Muscle layer of colon (tissue), 2 donors: ENCODE results near the gene ASCL4.

ENCODE experiments used
- H3K27ac ChIP-seq: one replicate; pipeline ENCODE4 v1.7.0; 2013; ENCODE audit warnings: low read depth, mild to moderate bottlenecking, low read length, moderate library complexity
- H3K27me3 ChIP-seq, 2 donors: one replicate each; pipeline ENCODE4 v1.7.0; 2013; ENCODE audit warnings: low read length in 2 of 2, mild to moderate bottlenecking in 2 of 2; ENCODE audit not compliant: insufficient read depth in 2 of 2, control insufficient read depth in 1 of 2
- H3K36me3 ChIP-seq: one replicate; pipeline ENCODE4 v1.7.0; 2013; ENCODE audit warnings: mild to moderate bottlenecking, low read length; ENCODE audit not compliant: insufficient read depth
- H3K4me1 ChIP-seq: one replicate; pipeline ENCODE4 v1.7.0; 2013; ENCODE audit warnings: mild to moderate bottlenecking, low read length; ENCODE audit not compliant: insufficient read depth
- H3K4me3 ChIP-seq, 2 donors: one replicate each; pipeline ENCODE4 v1.7.0; 2013; ENCODE audit warnings: low read length in 2 of 2, low read depth in 1 of 2, mild to moderate bottlenecking in 1 of 2, moderate library complexity in 1 of 2
- H3K9ac ChIP-seq: one replicate; pipeline ENCODE4 v1.7.0; 2013; ENCODE audit warnings: low read length
- H3K9me3 ChIP-seq: one replicate; pipeline ENCODE4 v1.7.0; 2013; ENCODE audit warnings: mild to moderate bottlenecking, low read length
- donor health status: abdominal sarcoma.
- donor health status: Adenocarcinoma of cecum.

ASCL4 gene

DNA sequence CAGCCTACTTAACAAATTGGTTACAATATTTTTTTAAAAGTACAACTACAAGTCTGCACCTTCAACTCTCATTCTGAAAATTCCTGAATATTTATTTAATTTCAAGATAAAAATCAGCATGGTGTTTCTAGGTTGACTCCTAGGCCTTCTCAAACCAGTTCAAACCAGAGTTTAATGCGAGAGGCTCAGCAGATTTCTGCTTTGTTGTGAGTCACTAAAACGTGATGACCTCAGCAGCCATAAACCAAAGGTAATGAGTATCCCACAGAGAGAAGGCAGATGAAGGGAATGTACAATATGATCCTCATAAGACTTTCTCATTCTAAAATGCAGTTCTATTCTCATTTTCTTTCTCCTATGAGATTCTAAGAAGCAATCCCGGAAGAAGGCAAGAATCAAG lies 15.1 kb upstream of the ASCL4 start:
- H3K27ac ChIP-seq, result peak overlapping the region; percentile 73
- H3K4me1 ChIP-seq, result peaks cover 35% of the 10 kb centered on the region
- peak overlapping the region; percentile 65 to 84 for H3K4me3 ChIP-seq
- H3K36me3 ChIP-seq, result peaks cover 11% of the 10 kb centered on the region
- no peaks in the 10 kb centered on the region for H3K27me3 ChIP-seq
- no peaks in the 10 kb centered on the region for H3K9me3 ChIP-seq
- peak overlapping the region; percentile 18 for H3K9ac ChIP-seq

- Histone ChIP-seq H3K27ac (peak overlapping the region; percentile 73), H3K4me1 (peaks cover 35% of the 10 kb centered on the region), H3K4me3 (peak overlapping the region; percentile 65 to 84), H3K36me3 (peaks cover 5% of the 10 kb centered on the region), H3K27me3 (no peaks in the 10 kb centered on the region), H3K9me3 (no peaks in the 10 kb centered on the region), H3K9ac (peak overlapping the region; percentile 18)
Observed at GRCh38 chr12:107760207-107760808, 14.2 kb upstream of the ASCL4 start.

GRCh38 chr12:107760809-107761501 lies 13.5 kb upstream of the ASCL4 start, which contains the start of gene PRDM4:
Gene PRDM4, minus strand, starts transcription at chr12:107761137. Its CDS starts 622 bp downstream, at chr12:107760515.
- peak within 1 kb of the TSS; percentile 58 for H3K9ac ChIP-seq
- no peaks in the 10 kb centered on the region for H3K9me3 ChIP-seq
- no peaks in the 10 kb centered on the region for H3K27me3 ChIP-seq
- peak within 1 kb of the TSS; percentile 73 for H3K27ac ChIP-seq
- H3K36me3 ChIP-seq, result peaks cover 5% of the 10 kb centered on the region
- peak within 1 kb of the TSS; percentile 65 to 89 for H3K4me3 ChIP-seq
- H3K4me1 ChIP-seq, result peaks cover 35% of the 10 kb centered on the region

DNA sequence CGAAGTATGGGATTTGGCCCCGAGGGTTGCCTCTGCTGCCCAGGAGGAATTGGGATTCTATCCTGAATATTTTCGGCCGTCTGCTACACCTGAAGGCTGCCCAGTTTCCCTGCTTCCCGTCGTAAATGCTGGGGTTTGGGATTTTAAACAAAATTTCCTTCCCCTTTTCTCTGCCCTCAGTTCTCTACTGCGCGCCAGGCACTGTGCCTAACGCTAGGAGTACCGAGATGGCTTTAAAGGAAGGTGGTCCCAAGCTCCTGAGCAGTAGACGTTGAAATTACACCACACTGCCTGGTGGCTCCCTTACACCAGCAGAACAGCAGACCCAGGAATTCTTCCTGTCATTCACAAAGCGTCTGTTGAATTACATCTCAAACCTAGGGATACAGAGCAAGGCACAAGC lies 13.0 kb upstream of the ASCL4 start:
- peak overlapping the region; percentile 58 for H3K9ac ChIP-seq
- H3K27ac ChIP-seq, result peak overlapping the region; percentile 10
- no peaks in the 10 kb centered on the region for H3K9me3 ChIP-seq
- H3K4me1 ChIP-seq, result peaks cover 35% of the 10 kb centered on the region
- H3K4me3 ChIP-seq, result peak overlapping the region; percentile 65 to 89
- no peaks in the 10 kb centered on the region for H3K27me3 ChIP-seq
- H3K36me3 ChIP-seq, result peaks cover 5% of the 10 kb centered on the region

DNA sequence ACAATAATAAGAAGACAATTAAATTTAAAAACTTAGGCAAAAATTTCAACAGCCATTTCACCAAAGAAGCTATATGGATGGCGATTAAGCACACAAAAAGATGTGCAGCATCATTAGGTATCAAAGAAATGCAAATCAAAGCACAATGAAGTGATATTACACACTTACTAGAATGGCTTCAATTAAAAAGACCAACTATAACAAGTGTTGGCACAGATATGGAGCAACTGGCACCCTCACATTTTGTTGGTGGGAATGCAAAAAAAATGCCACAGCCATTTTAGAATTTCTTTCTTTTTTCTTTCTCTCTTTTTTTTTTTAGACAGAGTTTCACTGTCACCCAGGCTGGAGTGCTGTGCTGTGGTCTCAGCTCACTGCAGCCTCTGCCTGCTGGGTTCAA lies 11.6 kb upstream of the ASCL4 start:
- Histone ChIP-seq H3K4me1 (peaks cover 30% of the 10 kb centered on the region), H3K4me3 (no peak overlapping the region), H3K36me3 (no peaks in the 10 kb centered on the region), H3K27me3 (no peaks in the 10 kb centered on the region), H3K9ac (no peak overlapping the region), H3K9me3 (no peaks in the 10 kb centered on the region), H3K27ac (no peak overlapping the region)

GRCh38 chr12:107764626-107765025 lies 9.9 kb upstream of the ASCL4 start:
- H3K9me3 ChIP-seq, result no peaks in the 10 kb centered on the region

DNA sequence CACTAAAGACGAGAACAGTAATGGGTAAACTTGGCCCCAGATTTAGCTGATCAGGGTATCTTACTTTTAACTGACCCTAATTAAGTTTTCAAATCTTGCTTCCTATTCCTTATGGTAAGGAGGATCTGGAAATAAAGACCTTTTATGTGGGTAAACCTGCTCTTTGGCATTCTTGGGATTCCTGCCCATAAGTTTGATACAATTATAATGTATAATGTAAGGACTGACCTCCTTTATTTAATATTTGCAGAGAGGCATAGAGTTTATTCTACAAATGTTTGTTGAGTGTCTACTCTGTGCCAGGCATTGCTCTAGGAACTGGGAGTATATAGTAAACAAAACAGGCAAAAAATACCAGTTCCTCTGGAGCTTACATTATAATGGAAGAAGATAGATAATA lies 9.2 kb upstream of the ASCL4 start:
- H3K36me3 ChIP-seq, result no peaks in the 10 kb centered on the region
- H3K9ac ChIP-seq, result no peak overlapping the region
- peaks cover 7% of the 10 kb centered on the region for H3K4me1 ChIP-seq
- no peak overlapping the region for H3K27ac ChIP-seq
- H3K4me3 ChIP-seq, result no peak overlapping the region
- H3K9me3 ChIP-seq, result no peaks in the 10 kb centered on the region
- H3K27me3 ChIP-seq, result no peaks in the 10 kb centered on the region

More at GRCh38 chr12:107764626-107765025, 9.9 kb upstream of the ASCL4 start:
- Histone ChIP-seq H3K27ac (no peak overlapping the region), H3K4me1 (peaks cover 12% of the 10 kb centered on the region), H3K27me3 (no peaks in the 10 kb centered on the region), H3K9ac (no peak overlapping the region), H3K4me3 (no peak overlapping the region), H3K36me3 (no peaks in the 10 kb centered on the region)

GRCh38 chr12:107767466-107767865 lies 7.0 kb upstream of the ASCL4 start:
- Histone ChIP-seq H3K4me1 (no peaks in the 10 kb centered on the region), H3K9me3 (no peaks in the 10 kb centered on the region), H3K9ac (no peak overlapping the region), H3K27me3 (no peaks in the 10 kb centered on the region), H3K36me3 (no peaks in the 10 kb centered on the region), H3K27ac (no peak overlapping the region), H3K4me3 (no peak overlapping the region)

GRCh38 chr12:107775093-107775721 lies 703 bp downstream of the ASCL4 start:
- Histone ChIP-seq H3K9ac (no peak overlapping the region), H3K27ac (no peak overlapping the region), H3K4me1 (no peaks in the 10 kb centered on the region), H3K27me3 (peaks cover 19 to 25% of the 10 kb centered on the region in 2 donors), H3K9me3 (no peaks in the 10 kb centered on the region), H3K4me3 (peak overlapping the region in 1 of 2 donors; percentile 1), H3K36me3 (no peaks in the 10 kb centered on the region)

DNA sequence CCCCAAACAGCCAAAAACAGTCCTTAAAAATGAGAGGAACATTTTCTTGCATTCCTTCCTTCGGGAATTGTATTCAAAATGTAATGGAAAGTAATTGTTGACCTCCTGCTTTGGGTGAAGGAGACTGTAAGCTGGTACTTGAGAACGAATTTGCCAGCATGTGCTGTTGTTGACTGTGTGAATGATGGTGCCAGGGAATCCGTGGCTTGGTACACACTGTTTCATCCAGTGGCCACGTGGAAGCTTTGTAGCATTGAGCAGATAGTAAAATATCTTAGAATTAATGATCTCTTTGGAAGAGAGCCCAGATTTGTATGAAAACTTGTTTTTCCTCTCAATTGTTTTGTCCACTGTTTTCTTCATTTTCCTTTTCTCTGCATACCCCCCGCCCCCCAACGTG lies 1.7 kb downstream of the ASCL4 start:
- H3K27ac ChIP-seq, result no peak overlapping the region
- H3K4me3 ChIP-seq, result no peak overlapping the region
- no peaks in the 10 kb centered on the region for H3K4me1 ChIP-seq
- H3K9ac ChIP-seq, result no peak overlapping the region
- no peaks in the 10 kb centered on the region for H3K36me3 ChIP-seq
- H3K27me3 ChIP-seq, result peaks cover 19 to 25% of the 10 kb centered on the region in 2 donors
- H3K9me3 ChIP-seq, result no peaks in the 10 kb centered on the region

- H3K4me1 ChIP-seq, result no peaks in the 10 kb centered on the region
- no peak overlapping the region for H3K9ac ChIP-seq
- no peak overlapping the region for H3K27ac ChIP-seq
- no peaks in the 10 kb centered on the region for H3K36me3 ChIP-seq
- H3K27me3 ChIP-seq, result peaks cover 19 to 20% of the 10 kb centered on the region in 2 donors
- no peak overlapping the region for H3K4me3 ChIP-seq
- no peaks in the 10 kb centered on the region for H3K9me3 ChIP-seq
Observed at GRCh38 chr12:107778383-107779025, 4.0 kb downstream of the ASCL4 start.
